ENCODE measurements around the gene HEYL.

DNA sequence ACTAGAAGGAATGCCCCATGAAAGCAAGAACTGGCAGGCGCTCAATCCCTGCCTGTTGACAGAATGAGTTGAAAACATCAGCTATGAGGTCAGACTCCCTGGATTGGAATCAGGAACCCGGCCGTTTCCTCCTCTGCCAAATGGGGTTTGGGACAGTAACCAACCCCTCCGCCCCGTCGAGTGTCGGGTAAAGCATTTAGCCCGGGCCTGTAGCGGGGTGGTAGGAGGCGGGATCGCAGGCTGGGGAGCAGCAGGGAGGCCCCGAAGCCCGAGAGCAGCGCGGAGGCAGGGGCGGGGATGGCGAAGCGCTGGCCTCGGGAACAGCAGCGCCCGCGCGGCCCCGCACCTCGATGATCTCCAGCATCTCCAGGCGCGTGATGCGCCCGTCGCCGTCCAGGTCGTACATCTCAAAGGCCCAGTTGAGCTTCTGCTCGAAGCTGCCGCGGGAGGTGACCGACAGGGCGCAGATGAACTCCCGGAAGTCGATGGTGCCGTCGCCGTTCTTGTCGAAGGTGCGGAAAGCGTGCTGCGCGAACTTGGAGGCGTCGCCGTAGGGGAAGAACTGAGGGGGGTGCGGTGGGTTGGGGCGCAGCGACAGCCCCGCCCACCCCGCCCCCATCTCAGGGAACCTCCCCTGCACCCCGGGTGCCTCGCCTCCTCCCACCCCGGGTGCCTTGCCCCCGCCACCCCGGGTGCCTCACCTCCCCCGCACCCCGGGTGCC is 44.3 kb upstream of the HEYL start:
- TF ChIP-seq, protein P1, sequence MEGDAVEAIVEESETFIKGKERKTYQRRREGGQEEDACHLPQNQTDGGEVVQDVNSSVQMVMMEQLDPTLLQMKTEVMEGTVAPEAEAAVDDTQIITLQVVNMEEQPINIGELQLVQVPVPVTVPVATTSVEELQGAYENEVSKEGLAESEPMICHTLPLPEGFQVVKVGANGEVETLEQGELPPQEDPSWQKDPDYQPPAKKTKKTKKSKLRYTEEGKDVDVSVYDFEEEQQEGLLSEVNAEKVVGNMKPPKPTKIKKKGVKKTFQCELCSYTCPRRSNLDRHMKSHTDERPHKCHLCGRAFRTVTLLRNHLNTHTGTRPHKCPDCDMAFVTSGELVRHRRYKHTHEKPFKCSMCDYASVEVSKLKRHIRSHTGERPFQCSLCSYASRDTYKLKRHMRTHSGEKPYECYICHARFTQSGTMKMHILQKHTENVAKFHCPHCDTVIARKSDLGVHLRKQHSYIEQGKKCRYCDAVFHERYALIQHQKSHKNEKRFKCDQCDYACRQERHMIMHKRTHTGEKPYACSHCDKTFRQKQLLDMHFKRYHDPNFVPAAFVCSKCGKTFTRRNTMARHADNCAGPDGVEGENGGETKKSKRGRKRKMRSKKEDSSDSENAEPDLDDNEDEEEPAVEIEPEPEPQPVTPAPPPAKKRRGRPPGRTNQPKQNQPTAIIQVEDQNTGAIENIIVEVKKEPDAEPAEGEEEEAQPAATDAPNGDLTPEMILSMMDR (IDR thresholded peaks at IDR 0.05), result no peak
- TF ChIP-seq POLR2A (IDR thresholded peaks at IDR 0.05) (no peak), POLR2AphosphoS5 (IDR thresholded peaks at IDR 0.05) (no peak), EP300 (IDR thresholded peaks at IDR 0.05) (no peak)

All from sigmoid colon (tissue), 4 donors.